Endodermal cell (in vitro differentiated cells): Measurements from ENCODE around the gene CD300E. TPM values are rescaled to one million over a fixed set of nuclear protein-coding genes. Genes with fewer than 3 reads are reported as not detected.

ENCODE experiments used
- DNase-seq: peaks from one replicate; pipeline ENCODE4 v3.0.0-alpha.2; 2017
- H3K27ac ChIP-seq: 2 replicates; pipeline ENCODE4 v1.5.1; 2013; ENCODE audit warnings: mild to moderate bottlenecking, low read depth, low read length, moderate library complexity
- H3K27me3 ChIP-seq: 2 replicates; pipeline ENCODE4 v1.6.1; 2013; ENCODE audit warnings: mild to moderate bottlenecking, low read length, moderate library complexity; ENCODE audit not compliant: insufficient read depth, control insufficient read depth, poor library complexity, severe bottlenecking
- H3K36me3 ChIP-seq: 2 replicates; pipeline ENCODE4 v1.7.0; 2013; ENCODE audit warnings: mild to moderate bottlenecking, low read length, moderate library complexity; ENCODE audit not compliant: control insufficient read depth, insufficient read depth
- H3K4me1 ChIP-seq: one replicate; pipeline ENCODE4 v1.7.0; 2013; ENCODE audit warnings: low read length; ENCODE audit not compliant: control insufficient read depth, insufficient read depth
- H3K4me3 ChIP-seq: 2 replicates; pipeline ENCODE4 v1.5.1; 2013; ENCODE audit warnings: mild to moderate bottlenecking, low read length, moderate library complexity
- H3K9ac ChIP-seq: 2 replicates; pipeline ENCODE4 v1.6.1; 2013; ENCODE audit warnings: mild to moderate bottlenecking, low read length, moderate library complexity; ENCODE audit not compliant: poor library complexity, severe bottlenecking; ENCODE audit errors: extremely low read depth
- H3K9me3 ChIP-seq: 2 replicates; pipeline ENCODE4 v1.6.1; 2013; ENCODE audit warnings: mild to moderate bottlenecking, low read length, moderate library complexity; ENCODE audit not compliant: control insufficient read depth
- H3K27ac Mint-ChIP-seq: 2 replicates; pipeline ENCODE4 v1.8.0; 2020; ENCODE audit warnings: mixed read lengths
- H3K27me3 Mint-ChIP-seq: 2 replicates; pipeline ENCODE4 v1.8.0; 2021; ENCODE audit warnings: mild to moderate bottlenecking, mixed read lengths; ENCODE audit not compliant: insufficient read depth
- H3K36me3 Mint-ChIP-seq: 2 replicates; pipeline ENCODE4 v1.8.0; 2020; ENCODE audit warnings: low read depth, mixed read lengths
- H3K4me1 Mint-ChIP-seq: 2 replicates; pipeline ENCODE4 v1.8.0; 2020; ENCODE audit warnings: mixed read lengths
- H3K4me3 Mint-ChIP-seq: 2 replicates; pipeline ENCODE4 v1.8.0; 2020; ENCODE audit warnings: mild to moderate bottlenecking, moderate library complexity, mixed read lengths
- H3K9me3 Mint-ChIP-seq: 2 replicates; pipeline ENCODE4 v1.8.0; 2020; ENCODE audit warnings: mild to moderate bottlenecking, mixed read lengths
- WGBS, 2 experiments: methylation state at CpG; one replicate each; pipeline versions ENCODE4 v1.1.5 to v1.1.7; 2013; ENCODE audit warnings: missing lambda C conversion rate in 2 of 2, mixed read lengths in 1 of 2; ENCODE audit not compliant: insufficient coverage in 1 of 2, insufficient read length in 1 of 2; 5-methylcytosine and 5-hydroxymethylcytosine counted together
- total RNA-seq, 2 donors: library from RNA; stranded (reverse); fragmentation: NEBNext Ultra II Directional in 1 of 2; extraction: Animal tissue kit (Norgen Biotek cat#: 25700) in 1 of 2; gene quantifications; 2 replicates in 1 of 2; 3 replicates in 1 of 2; pipeline ENCODE4 v1.2.1, GENCODE V29; 2021
- TF ChIP-seq, protein P1 (sequence below): fragments of 200-600 bp; sonication (generic); conservative IDR thresholded peaks from 2 replicates; pipeline ENCODE4 v1.5.0; 2021; ENCODE audit warnings: antibody characterized with exemption, mild to moderate bottlenecking

The CD300E gene
- total RNA-seq, 2 donors from 2014 or later, result 0.75 to 1.5 TPM

DNA sequence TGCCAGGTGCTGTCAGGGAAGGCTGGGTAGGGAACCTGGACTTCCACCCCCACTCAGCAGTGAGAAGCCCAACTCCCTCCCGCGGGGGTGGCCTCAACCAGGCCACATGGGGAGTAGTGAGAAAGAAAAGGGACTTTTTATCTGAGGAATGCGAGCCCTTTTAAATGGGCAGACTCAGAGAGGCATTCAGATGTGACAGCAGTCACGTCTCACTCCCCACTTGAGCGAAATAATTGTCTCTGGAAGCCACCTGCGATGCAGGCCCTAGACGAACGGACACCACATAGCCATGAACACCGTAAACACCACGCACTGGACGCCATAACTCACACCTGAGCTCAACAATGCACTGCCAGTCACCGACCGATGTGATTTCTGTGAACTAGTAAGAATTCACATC is 11.9 kb upstream of the CD300E start:
- WGBS, 2 experiments, result 34 to 50% methylated on average over 11 to 13 of the region's 13 CpGs
- Mint-ChIP-seq H3K4me1 (peaks cover 52% of the 10 kb centered on the region), H3K27ac (peak overlapping the region; percentile 97), H3K9me3 (no peaks in the 10 kb centered on the region), H3K4me3 (peak overlapping the region; percentile 9), H3K27me3 (no peaks in the 10 kb centered on the region), H3K36me3 (no peaks in the 10 kb centered on the region)
- Histone ChIP-seq H3K4me1 (no peaks in the 10 kb centered on the region), H3K9me3 (no peaks in the 10 kb centered on the region), H3K9ac (no peak overlapping the region), H3K27ac (no peak overlapping the region), H3K36me3 (peaks cover 5% of the 10 kb centered on the region), H3K27me3 (no peaks in the 10 kb centered on the region), H3K4me3 (no peak overlapping the region)
- TF ChIP-seq, protein P1, sequence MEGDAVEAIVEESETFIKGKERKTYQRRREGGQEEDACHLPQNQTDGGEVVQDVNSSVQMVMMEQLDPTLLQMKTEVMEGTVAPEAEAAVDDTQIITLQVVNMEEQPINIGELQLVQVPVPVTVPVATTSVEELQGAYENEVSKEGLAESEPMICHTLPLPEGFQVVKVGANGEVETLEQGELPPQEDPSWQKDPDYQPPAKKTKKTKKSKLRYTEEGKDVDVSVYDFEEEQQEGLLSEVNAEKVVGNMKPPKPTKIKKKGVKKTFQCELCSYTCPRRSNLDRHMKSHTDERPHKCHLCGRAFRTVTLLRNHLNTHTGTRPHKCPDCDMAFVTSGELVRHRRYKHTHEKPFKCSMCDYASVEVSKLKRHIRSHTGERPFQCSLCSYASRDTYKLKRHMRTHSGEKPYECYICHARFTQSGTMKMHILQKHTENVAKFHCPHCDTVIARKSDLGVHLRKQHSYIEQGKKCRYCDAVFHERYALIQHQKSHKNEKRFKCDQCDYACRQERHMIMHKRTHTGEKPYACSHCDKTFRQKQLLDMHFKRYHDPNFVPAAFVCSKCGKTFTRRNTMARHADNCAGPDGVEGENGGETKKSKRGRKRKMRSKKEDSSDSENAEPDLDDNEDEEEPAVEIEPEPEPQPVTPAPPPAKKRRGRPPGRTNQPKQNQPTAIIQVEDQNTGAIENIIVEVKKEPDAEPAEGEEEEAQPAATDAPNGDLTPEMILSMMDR, result no peak
- peak; percentile 84 for DNase-seq

DNA sequence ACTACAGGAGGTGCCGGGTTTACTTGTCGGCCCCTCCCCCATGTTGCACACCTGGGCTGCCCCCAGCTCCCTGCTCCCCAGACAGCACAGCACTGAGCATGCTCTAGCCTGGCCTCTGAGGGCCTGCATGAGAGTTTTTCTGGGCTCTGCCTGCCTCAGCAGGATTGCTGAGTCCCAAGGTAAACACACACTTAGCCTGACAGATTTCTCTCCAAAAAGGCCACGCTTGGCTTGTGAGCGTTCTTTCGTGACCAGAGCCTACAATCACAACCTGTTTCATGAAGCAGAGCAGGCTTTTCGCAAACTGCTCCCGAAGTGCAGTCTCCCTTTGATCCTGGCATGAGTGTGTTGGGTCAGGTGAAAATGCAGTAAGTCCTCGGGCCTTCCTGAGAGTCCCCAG is 9.8 kb upstream of the CD300E start:
- Histone ChIP-seq H3K9me3 (peaks cover 8% of the 10 kb centered on the region), H3K4me3 (no peak overlapping the region), H3K4me1 (no peaks in the 10 kb centered on the region), H3K27me3 (no peaks in the 10 kb centered on the region), H3K36me3 (peaks cover 9% of the 10 kb centered on the region), H3K27ac (no peak overlapping the region), H3K9ac (no peak overlapping the region)
- 91% methylated on average over 6 to 8 of the region's 8 CpGs for WGBS, 2 experiments
- H3K4me3 Mint-ChIP-seq, result no peak overlapping the region
- peaks cover 54% of the 10 kb centered on the region for H3K4me1 Mint-ChIP-seq
- H3K9me3 Mint-ChIP-seq, result peaks cover 8% of the 10 kb centered on the region
- peak overlapping the region; percentile 77 for H3K27ac Mint-ChIP-seq
- peaks cover 2% of the 10 kb centered on the region for H3K27me3 Mint-ChIP-seq
- DNase-seq, result no peak
- TF ChIP-seq, protein P1, result no peak
- H3K36me3 Mint-ChIP-seq, result peaks cover 8% of the 10 kb centered on the region

DNA sequence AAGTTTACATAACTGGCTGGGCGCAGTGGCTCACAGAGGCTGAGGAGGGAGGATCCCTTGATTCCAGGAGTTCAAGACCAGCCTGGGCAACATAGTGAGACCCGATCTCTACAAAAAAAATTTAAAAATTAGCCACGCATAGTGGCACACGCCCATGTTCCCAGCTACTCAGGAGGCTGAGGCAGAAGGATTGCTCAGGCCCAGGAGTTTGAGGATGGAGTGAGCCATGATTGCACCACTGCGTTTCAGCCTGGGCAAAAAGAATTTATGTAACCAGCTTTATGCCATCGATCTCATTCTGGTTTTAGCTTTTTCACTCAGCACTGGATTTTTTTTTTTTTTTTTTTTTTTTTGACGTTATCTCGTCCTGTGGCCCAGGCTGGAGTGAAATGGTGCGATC is 9.1 kb upstream of the CD300E start:
- Mint-ChIP-seq H3K4me1 (peaks cover 47% of the 10 kb centered on the region), H3K9me3 (peaks cover 10% of the 10 kb centered on the region), H3K36me3 (peaks cover 8% of the 10 kb centered on the region), H3K4me3 (no peak overlapping the region), H3K27ac (no peak overlapping the region), H3K27me3 (peaks cover 6% of the 10 kb centered on the region)
- H3K36me3 ChIP-seq, result peaks cover 9% of the 10 kb centered on the region
- H3K27ac ChIP-seq, result no peak overlapping the region
- no peak for DNase-seq
- H3K9me3 ChIP-seq, result peaks cover 8% of the 10 kb centered on the region
- no peak overlapping the region for H3K9ac ChIP-seq
- no peaks in the 10 kb centered on the region for H3K4me1 ChIP-seq
- no peak overlapping the region for H3K4me3 ChIP-seq
- H3K27me3 ChIP-seq, result no peaks in the 10 kb centered on the region
- 85 to 94% methylated on average over 7 to 9 of the region's 9 CpGs for WGBS, 2 experiments
- TF ChIP-seq, protein P1, result no peak
